ENCODE data around the gene GNAL.

Gene GNAL

DNA sequence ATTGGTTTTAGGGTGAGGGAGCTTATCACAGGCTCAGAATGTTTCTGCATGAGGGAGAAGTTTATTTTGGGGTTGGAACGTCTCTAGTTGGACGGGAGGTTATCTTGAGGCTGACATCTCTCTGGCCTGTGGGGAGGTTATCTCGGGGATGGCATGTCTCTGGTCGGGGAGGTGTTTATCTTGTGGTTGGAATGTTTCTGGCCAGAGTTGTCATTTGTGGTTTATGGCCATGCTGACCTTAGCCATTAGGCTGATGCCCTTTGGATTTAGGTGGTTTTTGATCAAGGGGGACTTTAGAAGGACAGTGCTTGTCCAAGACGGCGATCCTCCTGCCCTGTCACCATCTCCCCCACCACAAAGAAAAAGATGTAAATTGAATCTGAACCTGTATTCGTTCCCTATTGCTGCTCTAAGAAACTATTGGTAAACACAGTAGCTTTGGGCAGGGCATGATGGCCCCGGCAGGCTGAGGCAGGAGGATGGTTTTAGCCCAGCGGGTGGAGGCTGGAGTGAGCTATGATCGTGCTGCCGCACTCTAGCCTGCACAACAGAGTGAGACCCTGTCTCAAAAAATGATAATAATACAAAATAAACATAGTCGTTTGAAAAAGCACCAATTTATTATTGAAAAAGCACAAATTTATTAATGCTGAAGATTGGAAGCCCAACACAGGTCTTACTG is 236.9 kb downstream of the GNAL start:
- no peak for DNase-seq

DNA sequence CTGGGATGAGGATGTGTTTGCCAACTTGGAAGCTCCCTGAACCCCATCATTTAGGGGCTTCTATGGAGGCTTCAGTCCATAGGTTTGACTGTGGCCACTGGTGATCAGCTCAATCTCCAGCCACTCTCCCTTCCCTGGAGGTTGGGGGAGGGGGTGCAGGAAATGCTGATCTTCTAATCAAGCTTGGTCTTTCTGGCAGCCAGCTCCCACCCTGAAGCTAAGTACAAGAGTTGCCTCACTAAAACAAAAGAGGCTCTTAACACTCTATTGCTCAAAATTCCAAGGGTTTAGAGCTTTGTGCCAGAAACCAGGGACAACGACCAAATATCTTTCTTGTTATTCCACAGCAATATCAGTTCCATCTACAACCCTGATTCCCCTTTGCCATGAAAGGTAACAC is 238.4 kb downstream of the GNAL start:
- no peak for DNase-seq

DNA sequence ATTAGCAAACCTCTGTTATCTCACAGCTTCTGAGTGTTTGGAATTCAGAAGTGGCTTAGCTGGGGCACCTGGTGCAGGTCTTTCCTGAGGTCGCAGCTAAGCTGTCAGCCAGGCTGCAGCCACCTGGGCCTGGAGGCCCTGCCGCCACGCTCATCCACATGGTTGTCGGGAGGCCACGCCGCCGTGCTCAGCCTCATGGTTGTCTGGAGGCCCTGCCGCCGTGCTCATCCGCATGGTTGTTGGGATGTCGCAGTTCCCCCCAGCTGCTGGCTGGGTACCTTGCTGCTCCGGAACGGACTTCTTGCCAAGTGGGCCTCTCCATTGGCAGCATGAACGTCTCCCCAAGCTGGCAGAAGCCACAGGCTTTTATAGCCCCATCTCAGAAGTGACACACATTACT is 243.3 kb downstream of the GNAL start:
- no peak for DNase-seq
